Caco-2 (cell line): ENCODE results near the gene LSM14B. TPM values are rescaled to one million over a fixed set of nuclear protein-coding genes. Genes with fewer than 3 reads are reported as not detected.
A peak's percentile ranks its signal among the peaks of the same experiment; 100 is the strongest.
"Not testable (repeated sequence)": the region's sequence is repeated elsewhere in the genome, so short reads cannot be mapped to it uniquely, and the experiment has no call there.

Experiments
- BruUV-seq: library from RNA; stranded (reverse); fragments of 400-500 nt; replicated peaks from 2 replicates; lab custom pipeline; 2021; lab: Mats Ljungman, UMichigan
- CTCF ChIA-PET: fragments of 300-600 bp; sonication (Branson Sonifier 250); formaldehyde crosslinking; loops from one replicate; lab custom pipeline; 2022; ENCODE audit warnings: antibody characterized with exemption; lab: Charles Lee
- POLR2A ChIA-PET: fragments of 300-600 bp; sonication (Branson Sonifier 250); formaldehyde crosslinking; loops from one replicate; lab custom pipeline; 2022; ENCODE audit warnings: antibody characterized with exemption; lab: Charles Lee
- DNase-seq, 2 experiments: peaks; one replicate each; pipeline versions ENCODE4 v3.0.0 to v3.0.0-alpha.2; 2020 to 2022
- H3K27me3 ChIP-seq: replicated peaks from 2 replicates; pipeline ENCODE4 v1.6.0; 2011; ENCODE audit warnings: low read length; ENCODE audit not compliant: control insufficient read depth, insufficient read depth
- H3K36me3 ChIP-seq: 2 replicates; pipeline ENCODE4 v1.5.1; 2011; ENCODE audit warnings: low read length; ENCODE audit not compliant: control insufficient read depth, insufficient read depth
- H3K4me1 ChIP-seq: fragments of 250-450 bp; sonication (Bioruptor Pico); 2 replicates; pipeline ENCODE4 v1.5.1; 2020; ENCODE audit warnings: mild to moderate bottlenecking
- H3K4me3 ChIP-seq: 2 replicates; pipeline ENCODE4 v1.5.1; 2011; ENCODE audit warnings: low read depth, mild to moderate bottlenecking, control low read depth, low read length
- H3K9me3 ChIP-seq: fragments of 250-450 bp; sonication (Bioruptor Pico); 2 replicates; pipeline ENCODE4 v1.5.1; 2020; ENCODE audit warnings: mild to moderate bottlenecking, moderate library complexity
- H3K27ac Mint-ChIP-seq: one replicate; pipeline ENCODE4 v1.8.0; 2022; ENCODE audit warnings: mixed read lengths; ENCODE audit not compliant: unreplicated experiment
- H3K27me3 Mint-ChIP-seq: one replicate; pipeline ENCODE4 v1.8.0; 2022; ENCODE audit warnings: mixed read lengths; ENCODE audit not compliant: insufficient read depth, unreplicated experiment
- H3K36me3 Mint-ChIP-seq: one replicate; pipeline ENCODE4 v1.8.0; 2022; ENCODE audit warnings: mild to moderate bottlenecking, mixed read lengths; ENCODE audit not compliant: insufficient read depth, unreplicated experiment
- H3K4me1 Mint-ChIP-seq: one replicate; pipeline ENCODE4 v1.8.0; 2022; ENCODE audit warnings: low read depth, mixed read lengths; ENCODE audit not compliant: unreplicated experiment
- H3K4me3 Mint-ChIP-seq: one replicate; pipeline ENCODE4 v1.8.0; 2022; ENCODE audit warnings: mild to moderate bottlenecking, moderate library complexity, mixed read lengths; ENCODE audit not compliant: unreplicated experiment
- H3K9me3 Mint-ChIP-seq: one replicate; pipeline ENCODE4 v1.8.0; 2022; ENCODE audit warnings: mixed read lengths; ENCODE audit not compliant: unreplicated experiment
- CTCF ChIP-seq, 2 experiments: fragments of 200-600 bp in 1 of 2; IDR thresholded peaks; 1 replicate in 1 of 2; 2 replicates in 1 of 2; pipeline versions ENCODE4 v1.5.1 to v1.8.0; 2011 to 2022; ENCODE audit warnings: antibody characterized with exemption in 1 of 2, control low read depth in 1 of 2, inconsistent platforms in 1 of 2, low read depth in 1 of 2, low read length in 1 of 2, mild to moderate bottlenecking in 1 of 2, moderate library complexity in 1 of 2; ENCODE audit not compliant: insufficient read depth in 1 of 2, severe bottlenecking in 1 of 2, unreplicated experiment in 1 of 2
- intact Hi-C: fragments of 100-400 bp; cut with micrococcal nuclease; formaldehyde crosslinking; loops from one replicate; pipeline ENCODE4 v1.10.0; 2022; ENCODE audit not compliant: unreplicated experiment
- total RNA-seq: library from RNA; stranded (reverse); gene quantifications from 2 replicates; pipeline ENCODE4 v1.2.3, GENCODE V29; 2022

LSM14B gene
- total RNA-seq, 1 experiment from 2014 or later, result 154 TPM

- ChIA-PET CTCF (no interaction called here), POLR2A (no interaction called here)
- no peaks in the 10 kb centered on the region for H3K9me3 Mint-ChIP-seq
- peak overlapping the region; percentile 42 for H3K27ac Mint-ChIP-seq
- no peak overlapping the region for H3K4me3 Mint-ChIP-seq
- no peak for TF ChIP-seq CTCF (IDR thresholded peaks at IDR 0.05; ENCODE audit: insufficient read depth in 1 of 2, low read depth in 1 of 2, low read length in 1 of 2, severe bottlenecking in 1 of 2, unreplicated experiment in 1 of 2)
- intact Hi-C loops, result loop anchor here (10.0 kb wide), 1 partner anchor 258 kb away; the partner anchor contains the start of gene CABLES2
- H3K4me1 ChIP-seq, result peaks cover 25% of the 10 kb centered on the region
- H3K27me3 Mint-ChIP-seq, result no peaks in the 10 kb centered on the region
- DNase-seq, result no peak
- H3K36me3 Mint-ChIP-seq, result peaks cover 59% of the 10 kb centered on the region
- no TSS peak for BruUV-seq
- H3K27me3 ChIP-seq, result no peaks in the 10 kb centered on the region
- 0 out of 2 replicates have a peak, but pooled peaks cover 1% of the 10 kb centered on the region for H3K36me3 ChIP-seq
- no peaks in the 10 kb centered on the region for H3K9me3 ChIP-seq
- H3K4me1 Mint-ChIP-seq, result peaks cover 33% of the 10 kb centered on the region
- H3K4me3 ChIP-seq, result no peak overlapping the region
Measured at GRCh38 chr20:62147125-62147524, 24.9 kb downstream of the LSM14B start.

- H3K9me3 Mint-ChIP-seq, result peaks cover 2% of the 10 kb centered on the region
- no peak overlapping the region for H3K4me3 ChIP-seq
- ChIA-PET POLR2A (no interaction called here), CTCF (no interaction called here)
- no peak for TF ChIP-seq CTCF (IDR thresholded peaks at IDR 0.05; ENCODE audit: insufficient read depth in 1 of 2, low read depth in 1 of 2, low read length in 1 of 2, severe bottlenecking in 1 of 2, unreplicated experiment in 1 of 2)
- DNase-seq, result no peak
- H3K4me1 Mint-ChIP-seq, result peaks cover 32% of the 10 kb centered on the region
- H3K4me3 Mint-ChIP-seq, result no peak overlapping the region
- peak overlapping the region; percentile 42 for H3K27ac Mint-ChIP-seq
- peaks cover 59% of the 10 kb centered on the region for H3K36me3 Mint-ChIP-seq
- H3K27me3 ChIP-seq, result no peaks in the 10 kb centered on the region
- H3K9me3 ChIP-seq, result no peaks in the 10 kb centered on the region
- no peaks in the 10 kb centered on the region for H3K27me3 Mint-ChIP-seq
- peaks cover 25% of the 10 kb centered on the region for H3K4me1 ChIP-seq
- H3K36me3 ChIP-seq, result 0 out of 2 replicates have a peak, but pooled peaks cover 1% of the 10 kb centered on the region
- intact Hi-C loops, result loop anchor here (10.0 kb wide), 1 partner anchor 257 kb away; the partner anchor contains the start of gene CABLES2
- no TSS peak for BruUV-seq
Measured at GRCh38 chr20:62147528-62147927, 25.3 kb downstream of the LSM14B start.

- Mint-ChIP-seq H3K27ac (peak overlapping the region; percentile 73), H3K9me3 (peaks cover 11% of the 10 kb centered on the region), H3K36me3 (peaks cover 61% of the 10 kb centered on the region), H3K4me1 (peaks cover 32% of the 10 kb centered on the region)
- BruUV-seq, POLR2A ChIA-PET, H3K4me3 Mint-ChIP-seq, DNase-seq, H3K9me3 ChIP-seq, CTCF ChIA-PET, H3K27me3 Mint-ChIP-seq, H3K27me3 ChIP-seq, H3K36me3 ChIP-seq, H3K4me3 ChIP-seq: not testable (repeated sequence)
- intact Hi-C loops, result loop anchor here (10.0 kb wide), 1 partner anchor 256 kb away; the partner anchor contains the start of gene CABLES2
- H3K4me1 ChIP-seq, result peaks cover 25% of the 10 kb centered on the region
Measured at GRCh38 chr20:62148383-62148782, 26.1 kb downstream of the LSM14B start.
